H1 (cell line): ENCODE results near the gene OPRD1. TPM values are rescaled to one million over a fixed set of nuclear protein-coding genes. Genes with fewer than 3 reads are reported as not detected.

Source experiments
- CTCF ChIA-PET: fragments of 300-600 bp; sonication (Branson Sonifier 250); formaldehyde crosslinking; loops from one replicate; lab custom pipeline; 2021; ENCODE audit not compliant: partially characterized antibody; lab: Charles Lee
- POLR2A ChIA-PET: fragments of 300-600 bp; sonication (Branson Sonifier 250); formaldehyde crosslinking; loops from one replicate; lab custom pipeline; 2021; ENCODE audit warnings: inconsistent platforms; ENCODE audit not compliant: partially characterized antibody; lab: Charles Lee
- DNase-seq, 2 experiments: peaks; one replicate each; pipeline versions ENCODE4 v3.0.0 to v3.0.0-alpha.2; 2010 to 2022; ENCODE audit warnings: low spot score in 2 of 2, low read depth in 1 of 2, mixed read lengths in 1 of 2
- FAIRE-seq: peaks from 2 replicates; lab custom pipeline; 2011; peaks lifted over from hg19 to GRCh38; lab: Jason Lieb, UNC
- H2AFZ ChIP-seq: 2 replicates; pipeline ENCODE4 v1.8.1; 2012; ENCODE audit warnings: low read length, inconsistent platforms
- H2AK5ac ChIP-seq: 2 replicates; pipeline ENCODE4 v1.6.1; 2013; ENCODE audit warnings: low read depth, low read length
- H2BK120ac ChIP-seq: replicated peaks from 2 replicates; pipeline ENCODE3; 2013; ENCODE audit warnings: low read depth, low read length, inconsistent platforms
- H2BK12ac ChIP-seq: 2 replicates; pipeline ENCODE4 v1.6.1; 2013; ENCODE audit warnings: low read depth, low read length
- H2BK15ac ChIP-seq: 2 replicates; pipeline ENCODE4 v1.6.1; 2013; ENCODE audit warnings: low read length
- H2BK20ac ChIP-seq: 2 replicates; pipeline ENCODE4 v1.6.1; 2013; ENCODE audit warnings: low read length
- H2BK5ac ChIP-seq: 2 replicates; pipeline ENCODE4 v1.6.1; 2013; ENCODE audit warnings: low read depth, low read length
- H3K14ac ChIP-seq: 2 replicates; pipeline ENCODE4 v1.6.1; 2013; ENCODE audit warnings: inconsistent platforms; ENCODE audit not compliant: insufficient read length
- H3K18ac ChIP-seq: 2 replicates; pipeline ENCODE4 v1.6.1; 2013; ENCODE audit warnings: low read length; ENCODE audit errors: extremely low read depth
- H3K23ac ChIP-seq: 2 replicates; pipeline ENCODE4 v1.6.1; 2013; ENCODE audit warnings: inconsistent platforms; ENCODE audit not compliant: insufficient read length
- H3K23me2 ChIP-seq: 2 replicates; pipeline ENCODE4 v1.6.1; 2013; ENCODE audit warnings: low read depth, low read length
- H3K27ac ChIP-seq: 2 replicates; pipeline ENCODE4 v1.6.1; 2011; ENCODE audit warnings: low read depth, low read length, inconsistent platforms
- H3K27me3 ChIP-seq, 4 experiments: replicated peaks in 1 of 4; 1 replicate in 1 of 4; 2 replicates in 3 of 4; pipeline versions ENCODE4 v1.6.1 to v1.8.1; 2011 to 2013; ENCODE audit warnings: low read length in 3 of 4, mild to moderate bottlenecking in 3 of 4, inconsistent platforms in 2 of 4, mixed read lengths in 2 of 4, moderate library complexity in 1 of 4; ENCODE audit not compliant: control insufficient read depth in 3 of 4, insufficient read depth in 3 of 4; ENCODE audit errors: extremely low read depth in 1 of 4
- H3K36me3 ChIP-seq, 4 experiments: 2 replicates each; pipeline versions ENCODE4 v1.6.1 to v1.8.1; 2011 to 2013; ENCODE audit warnings: mild to moderate bottlenecking in 4 of 4, low read length in 3 of 4, moderate library complexity in 2 of 4, control low read depth in 1 of 4, inconsistent platforms in 1 of 4; ENCODE audit not compliant: insufficient read depth in 4 of 4, control insufficient read depth in 2 of 4
- H3K4ac ChIP-seq: replicated peaks from 2 replicates; pipeline ENCODE3; 2013; ENCODE audit warnings: low read length, low read depth, mixed read lengths, inconsistent platforms; ENCODE audit not compliant: insufficient read length
- H3K4me1 ChIP-seq, 4 experiments: replicated peaks in 1 of 4; 1 replicate in 1 of 4; 2 replicates in 3 of 4; pipeline versions ENCODE4 v1.6.1 to v1.8.1; 2011 to 2013; ENCODE audit warnings: low read length in 3 of 4, inconsistent platforms in 2 of 4, mixed read lengths in 1 of 4; ENCODE audit not compliant: insufficient read depth in 4 of 4, control insufficient read depth in 3 of 4
- H3K4me2 ChIP-seq, 2 experiments: 2 replicates each; pipeline versions ENCODE4 v1.6.1 to v1.8.1; 2011 to 2013; ENCODE audit warnings: low read depth in 2 of 2, low read length in 2 of 2, control low read depth in 1 of 2, inconsistent platforms in 1 of 2, mild to moderate bottlenecking in 1 of 2; ENCODE audit not compliant: insufficient read depth in 1 of 2
- H3K4me3 ChIP-seq, 4 experiments: fragments of 200-600, 300-600 bp in 1 of 4; sonication (generic), shearing (Covaris generic), sonication (Bioruptor Twin) in 1 of 4; 2 replicates each; pipeline versions ENCODE4 v1.5.1 to v1.8.1; 2011 to 2016; ENCODE audit warnings: low read length in 4 of 4, low read depth in 3 of 4, control low read depth in 2 of 4, inconsistent platforms in 2 of 4, mild to moderate bottlenecking in 2 of 4, mixed read lengths in 1 of 4, moderate library complexity in 1 of 4; ENCODE audit not compliant: insufficient read depth in 2 of 4; ENCODE audit errors: extremely low read depth in 1 of 4
- H3K56ac ChIP-seq: replicated peaks from 2 replicates; pipeline ENCODE3; 2013; ENCODE audit warnings: low read depth, mild to moderate bottlenecking, mixed read lengths, low read length, inconsistent platforms; ENCODE audit not compliant: insufficient read length
- H3K79me1 ChIP-seq: 2 replicates; pipeline ENCODE4 v1.6.1; 2013; ENCODE audit warnings: low read depth, low read length, control low read depth
- H3K79me2 ChIP-seq, 2 experiments: 2 replicates each; pipeline versions ENCODE4 v1.6.1 to v1.8.1; 2012 to 2013; ENCODE audit warnings: low read length in 2 of 2, mild to moderate bottlenecking in 2 of 2, inconsistent platforms in 1 of 2; ENCODE audit not compliant: insufficient read depth in 2 of 2, control insufficient read depth in 1 of 2
- H3K9ac ChIP-seq, 4 experiments: replicated peaks in 1 of 4; 1 replicate in 1 of 4; 2 replicates in 3 of 4; pipeline versions ENCODE4 v1.6.1 to v1.8.1; 2011 to 2013; ENCODE audit warnings: low read depth in 3 of 4, low read length in 3 of 4, control low read depth in 2 of 4, mild to moderate bottlenecking in 2 of 4, moderate library complexity in 2 of 4, inconsistent platforms in 1 of 4; ENCODE audit errors: extremely low read depth in 1 of 4
- H3K9me3 ChIP-seq, 2 experiments: 2 replicates each; pipeline versions ENCODE4 v1.6.1 to v1.8.1; 2012 to 2013; ENCODE audit warnings: mild to moderate bottlenecking in 2 of 2, moderate library complexity in 2 of 2, control low read depth in 1 of 2, inconsistent platforms in 1 of 2, low read depth in 1 of 2, low read length in 1 of 2, mixed read lengths in 1 of 2; ENCODE audit not compliant: insufficient read depth in 2 of 2
- H4K20me1 ChIP-seq, 2 experiments: replicated peaks in 1 of 2; 2 replicates each; pipeline versions ENCODE3 to v1.8.1; 2011 to 2013; ENCODE audit warnings: inconsistent platforms in 2 of 2, low read length in 2 of 2, mild to moderate bottlenecking in 1 of 2; ENCODE audit not compliant: insufficient read depth in 2 of 2, control insufficient read depth in 1 of 2
- H4K5ac ChIP-seq: 2 replicates; pipeline ENCODE4 v1.6.1; 2013; ENCODE audit warnings: low read length, low read depth, mixed read lengths, inconsistent platforms; ENCODE audit not compliant: insufficient read length
- H4K8ac ChIP-seq: 2 replicates; pipeline ENCODE4 v1.8.0; 2013; ENCODE audit warnings: mild to moderate bottlenecking, moderate library complexity, low read length, inconsistent platforms; ENCODE audit not compliant: insufficient read depth; ENCODE audit errors: extremely low read depth
- H4K91ac ChIP-seq: replicated peaks from 2 replicates; pipeline ENCODE3; 2013; ENCODE audit warnings: low read length, mixed read lengths, inconsistent platforms; ENCODE audit not compliant: insufficient read length
- CBX8 ChIP-seq: fragments of 300-800, 300-1000 bp; sonication (generic); IDR thresholded peaks from 2 replicates; pipeline ENCODE4 v1.7.1; 2016; ENCODE audit warnings: low read depth, low read length, borderline replicate concordance
- CEBPB ChIP-seq: IDR thresholded peaks from 2 replicates; pipeline ENCODE4 v1.6.1; 2012; ENCODE audit warnings: low read depth, low read length
- MAFK ChIP-seq: IDR thresholded peaks from 2 replicates; pipeline ENCODE4 v1.6.1; 2012; ENCODE audit warnings: low read depth, mild to moderate bottlenecking, improper control_type of control experiment, low read length
- POLR2A ChIP-seq, 2 experiments: IDR thresholded peaks; 1 replicate in 1 of 2; 2 replicates in 1 of 2; pipeline ENCODE4 v1.6.1; 2011; ENCODE audit warnings: low read depth in 2 of 2, low read length in 2 of 2, mild to moderate bottlenecking in 2 of 2; ENCODE audit errors: control extremely low read depth in 1 of 2
- POU5F1 ChIP-seq: IDR thresholded peaks from 2 replicates; pipeline ENCODE4 v1.6.1; 2011; ENCODE audit warnings: low read depth, mild to moderate bottlenecking, low read length, moderate library complexity
- RBBP5 ChIP-seq: IDR thresholded peaks from 2 replicates; pipeline ENCODE4 v1.7.1; 2012; ENCODE audit warnings: low read depth, mild to moderate bottlenecking, inconsistent platforms, low read length, moderate library complexity, borderline replicate concordance
- RFX5 ChIP-seq: IDR thresholded peaks from 2 replicates; pipeline ENCODE4 v1.6.1; 2011; ENCODE audit warnings: low read depth, low read length, improper control_type of control experiment, borderline replicate concordance
- SRF ChIP-seq: IDR thresholded peaks from 2 replicates; pipeline ENCODE4 v1.6.1; 2011; ENCODE audit warnings: mild to moderate bottlenecking, low read depth, low read length, moderate library complexity
- WGBS, 2 experiments: shearing (Covaris generic) in 1 of 2; methylation state at CpG; one replicate each; pipeline versions ENCODE4 v1.1.6 to v1.1.7; 2013 to 2015; ENCODE audit warnings: low lambda C conversion rate in 2 of 2, mixed read lengths in 2 of 2, inconsistent platforms in 1 of 2, low coverage in 1 of 2, missing lambda C conversion rate in 1 of 2; ENCODE audit not compliant: insufficient replicate concordance in 2 of 2, insufficient coverage in 1 of 2, insufficient read length in 1 of 2; ENCODE audit errors: extremely low coverage in 1 of 2, missing lambda C conversion rate in 1 of 2; 5-methylcytosine and 5-hydroxymethylcytosine counted together
- polyA plus RNA-seq, 7 experiments: library from polyadenylated mRNA; depleted of rRNA in 3 of 7; stranded (reverse) in 5 of 7; unstranded in 2 of 7; fragments of >200 nt in 5 of 7; fragments of 200-250 nt in 2 of 7; gene quantifications; 1 replicate in 5 of 7; 2 replicates in 1 of 7; 4 replicates in 1 of 7; pipeline versions ENCODE4 v1.2.1 to v1.2.3, GENCODE V29; 2011 to 2013; ENCODE audit warnings: missing spikeins in 2 of 7, mixed read lengths in 2 of 7
- total RNA-seq: library from RNA; stranded (reverse); fragmentation: NEBNext Ultra II Directional; extraction: Animal tissue kit (Norgen Biotek cat#: 25700); gene quantifications from 2 replicates; pipeline ENCODE4 v1.2.1, GENCODE V29; 2021

OPRD1 gene
- total and polyA plus RNA-seq, 2 of the 8 experiments (the other 6 are each of a cell fraction or from before 2014, with no cell fraction given) = 2.6 to 3.7 TPM

DNA sequence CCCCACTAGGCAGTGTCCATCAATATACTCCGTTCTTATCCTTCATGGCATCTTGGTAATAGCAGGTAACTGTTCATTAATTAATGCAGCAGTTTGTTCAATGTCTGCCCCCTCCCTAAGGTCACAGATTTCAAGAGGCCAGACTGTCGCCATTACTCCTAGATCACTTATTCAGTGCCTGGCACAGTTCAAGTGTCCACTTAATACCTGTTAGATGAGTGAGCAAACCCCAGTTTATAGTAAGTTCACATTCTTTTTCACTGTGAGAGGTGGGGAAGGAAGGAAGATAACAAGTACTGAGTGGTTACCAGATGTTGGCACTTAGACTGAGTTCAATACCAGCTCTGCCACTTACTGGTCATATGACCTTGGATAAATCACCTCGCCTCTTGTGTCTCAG lies 36.4 kb downstream of the OPRD1 start:
- TF ChIP-seq CEBPB = no peak
- TF ChIP-seq RBBP5 = no peak
- no peak for TF ChIP-seq RFX5
- no peak for TF ChIP-seq POLR2A (IDR thresholded peaks at IDR 0.05; ENCODE audit: control extremely low read depth in 1 of 2, low read depth in 2 of 2, low read length in 2 of 2)
- no peak for TF ChIP-seq MAFK
- no peak for TF ChIP-seq POU5F1
- no peak for TF ChIP-seq SRF
- TF ChIP-seq CBX8 = no peak
- TF ChIP-seq, all 59 proteins: peak for 0
- Histone ChIP-seq H3K4me2 (no peak overlapping the region), H3K4me3 (no peak overlapping the region), H3K36me3 (no peaks in the 10 kb centered on the region), H3K4ac (no peak overlapping the region), H2BK15ac (no peak overlapping the region), H3K23me2 (no peaks in the 10 kb centered on the region), H3K9ac (no peak overlapping the region), H3K27ac (no peak overlapping the region), H2AFZ (no peak overlapping the region), H3K14ac (no peak overlapping the region), H3K18ac (no peak overlapping the region), H2BK120ac (no peak overlapping the region), H3K27me3 (no peaks in the 10 kb centered on the region), H3K4me1 (peaks cover 0 to 3% (median 0%) of the 10 kb centered on the region in 4 experiments; a peak in 3 of 7 replicates), H2BK20ac (no peak overlapping the region), H4K8ac (no peak overlapping the region), H3K56ac (no peak overlapping the region), H2BK12ac (no peak overlapping the region), H3K23ac (no peak overlapping the region), H3K9me3 (no peaks in the 10 kb centered on the region), H4K5ac (no peak overlapping the region), H4K20me1 (no peaks in the 10 kb centered on the region), H2AK5ac (no peak overlapping the region), H2BK5ac (no peak overlapping the region), H4K91ac (no peak overlapping the region), H3K79me1 (no peaks in the 10 kb centered on the region; the same call in 1 of the 2 replicates), H3K79me2 (no peaks in the 10 kb centered on the region)
- DNase-seq = no peak
- no peak for FAIRE-seq
- WGBS, 2 experiments = 84% methylated on average over 3 of the region's 3 CpGs; no CpG with 5 or more reads in 1 of the 2 experiments
- CTCF ChIA-PET = interaction anchor here (0.6 to 7.2 kb wide), 4 partner anchors 19 to 359 kb away, joined by 4 to 44 read pairs (median 8); no protein-coding TSS in a partner anchor
- POLR2A ChIA-PET = interaction anchor here (1.2 kb wide), 1 partner anchor 15 kb away, joined by 4 read pairs; no protein-coding TSS in a partner anchor
